Thymus (tissue), 14 donors: ENCODE measurements around the gene COL6A6. TPM values are rescaled to one million over a fixed set of nuclear protein-coding genes. Genes with fewer than 3 reads are reported as not detected.
A peak's percentile ranks its signal among the peaks of the same experiment; 100 is the strongest.

Experiments used
- DNase-seq, 9 donors: peaks; one replicate each; pipeline ENCODE4 v3.0.0-alpha.2; 2013; ENCODE audit warnings: low spot score in 9 of 9, low read depth in 6 of 9, missing footprints in 1 of 9
- H3K27ac ChIP-seq, 2 donors: one replicate each; pipeline ENCODE4 v1.5.1; 2013; ENCODE audit warnings: control low read depth in 1 of 2, low read depth in 1 of 2, low read length in 1 of 2, mild to moderate bottlenecking in 1 of 2, moderate library complexity in 1 of 2
- H3K27me3 ChIP-seq, 2 donors: one replicate each; pipeline ENCODE4 v1.5.1; 2013; ENCODE audit warnings: low read length in 1 of 2; ENCODE audit not compliant: control insufficient read depth in 2 of 2, insufficient read depth in 1 of 2
- H3K36me3 ChIP-seq, 2 donors: one replicate each; pipeline ENCODE4 v1.5.1; 2013; ENCODE audit warnings: low read length in 1 of 2, mild to moderate bottlenecking in 1 of 2, moderate library complexity in 1 of 2; ENCODE audit not compliant: control insufficient read depth in 2 of 2, insufficient read depth in 2 of 2
- H3K4me1 ChIP-seq, 2 donors: one replicate each; pipeline ENCODE4 v1.5.1; 2013; ENCODE audit warnings: low read length in 2 of 2; ENCODE audit not compliant: control insufficient read depth in 2 of 2, insufficient read depth in 2 of 2
- H3K4me3 ChIP-seq, 2 donors: one replicate each; pipeline ENCODE4 v1.5.1; 2013; ENCODE audit warnings: low read length in 2 of 2, control low read depth in 1 of 2, mild to moderate bottlenecking in 1 of 2
- H3K9me3 ChIP-seq, 2 donors: one replicate each; pipeline ENCODE4 v1.5.1; 2013; ENCODE audit warnings: low read length in 1 of 2, mild to moderate bottlenecking in 1 of 2; ENCODE audit not compliant: control insufficient read depth in 2 of 2, insufficient read depth in 1 of 2
- WGBS: extraction: QIAGEN DNeasy Blood & Tissue Kit; methylation state at CpG from one replicate; pipeline ENCODE4 v1.1.7; 2013; 5-methylcytosine and 5-hydroxymethylcytosine counted together
- long read RNA-seq, 10 donors: transcript quantifications; one replicate each; lab custom pipeline, GENCODE V29; 2026
- polyA plus RNA-seq: library from polyadenylated mRNA; stranded (reverse); fragments of 200-250 nt; gene quantifications from one replicate; pipeline ENCODE4 v1.2.3, GENCODE V29; 2013
- total RNA-seq: library from RNA; stranded (reverse); fragments of 120-200 nt; gene quantifications from one replicate; pipeline ENCODE4 v1.2.4, GENCODE V29; 2013
- donor health status: healthy.

Gene COL6A6
- total RNA-seq (2.4 TPM), polyA plus RNA-seq (0.25 TPM)
- long read RNA-seq, donor 1: 0 reads
- long read RNA-seq, donor 2, partial matches to known transcripts: 15 of 15 reads
- long read RNA-seq, donor 2, other reads (novel, unspliced or antisense): 0 of 15 reads
- long read RNA-seq, donor 3: 0 reads
- long read RNA-seq, donor 4: 0 reads
- long read RNA-seq, donor 5: 0 reads
- long read RNA-seq, donor 6: 0 reads
- long read RNA-seq, donor 7: 0 reads
- long read RNA-seq, donor 8: 0 reads
- long read RNA-seq, donor 9: 0 reads
- long read RNA-seq, donor 10: 0 reads

GRCh38 chr3:130516645-130517512 lies at the start of gene COL6A6:
TSS of gene COL6A6 (plus strand) at chr3:130517177. CDS start at chr3:130560365, 43,188 bp downstream.
- WGBS: 6% methylated on average over 58 of the region's 58 CpGs
- Histone ChIP-seq H3K4me1 (no peaks in the 10 kb centered on the region), H3K36me3 (no peaks in the 10 kb centered on the region), H3K4me3 (peak within 1 kb of the TSS in 1 of 2 donors; percentile 1), H3K9me3 (no peaks in the 10 kb centered on the region), H3K27me3 (peaks cover 9 to 32% of the 10 kb centered on the region in 2 donors), H3K27ac (no peak within 1 kb of the TSS)
- no peak for DNase-seq

- DNase-seq: no peak
- Histone ChIP-seq H3K27ac (no peak overlapping the region), H3K27me3 (no peaks in the 10 kb centered on the region), H3K36me3 (no peaks in the 10 kb centered on the region), H3K4me3 (no peak overlapping the region), H3K9me3 (no peaks in the 10 kb centered on the region), H3K4me1 (no peaks in the 10 kb centered on the region)
- 100% methylated on average over 1 of the region's 1 CpG for WGBS
Measured at GRCh38 chr3:130468311-130468710, 48.7 kb upstream of the COL6A6 start.

- DNase-seq: peak in 1 of 9 donors; percentile 1
- H3K27ac ChIP-seq: no peak overlapping the region
- H3K36me3 ChIP-seq: no peaks in the 10 kb centered on the region
- no peaks in the 10 kb centered on the region for H3K27me3 ChIP-seq
- WGBS: 83% methylated on average over 3 of the region's 3 CpGs
- H3K4me1 ChIP-seq: no peaks in the 10 kb centered on the region
- no peak overlapping the region for H3K4me3 ChIP-seq
- H3K9me3 ChIP-seq: no peaks in the 10 kb centered on the region
Measured at GRCh38 chr3:130470126-130470525, 46.9 kb upstream of the COL6A6 start.

- Histone ChIP-seq H3K27ac (no peak overlapping the region), H3K36me3 (no peaks in the 10 kb centered on the region), H3K4me3 (no peak overlapping the region), H3K4me1 (no peaks in the 10 kb centered on the region), H3K9me3 (no peaks in the 10 kb centered on the region), H3K27me3 (no peaks in the 10 kb centered on the region)
- DNase-seq: no peak
- 70% methylated on average over 2 of the region's 2 CpGs for WGBS
Measured at GRCh38 chr3:130473416-130473815, 43.6 kb upstream of the COL6A6 start.

GRCh38 chr3:130480736-130481135 lies 36.2 kb upstream of the COL6A6 start:
- Histone ChIP-seq H3K4me1 (no peaks in the 10 kb centered on the region), H3K9me3 (no peaks in the 10 kb centered on the region), H3K27me3 (no peaks in the 10 kb centered on the region), H3K4me3 (no peak overlapping the region), H3K27ac (no peak overlapping the region), H3K36me3 (no peaks in the 10 kb centered on the region)
- no peak for DNase-seq
- WGBS: 19% methylated on average over 4 of the region's 4 CpGs

GRCh38 chr3:130488288-130488687 lies 28.7 kb upstream of the COL6A6 start:
- Histone ChIP-seq H3K27ac (no peak overlapping the region), H3K4me1 (no peaks in the 10 kb centered on the region), H3K36me3 (no peaks in the 10 kb centered on the region), H3K4me3 (no peak overlapping the region), H3K9me3 (no peaks in the 10 kb centered on the region), H3K27me3 (no peaks in the 10 kb centered on the region)
- DNase-seq: no peak
- WGBS: 95% methylated on average over 1 of the region's 1 CpG

- Histone ChIP-seq H3K4me1 (no peaks in the 10 kb centered on the region), H3K36me3 (no peaks in the 10 kb centered on the region), H3K27ac (no peak overlapping the region), H3K27me3 (no peaks in the 10 kb centered on the region), H3K9me3 (no peaks in the 10 kb centered on the region), H3K4me3 (no peak overlapping the region)
- DNase-seq: no peak
- WGBS: 82% methylated on average over 2 of the region's 2 CpGs
Measured at GRCh38 chr3:130488769-130489450, 28.1 kb upstream of the COL6A6 start.

GRCh38 chr3:130490241-130490640 lies 26.7 kb upstream of the COL6A6 start:
- 95% methylated on average over 1 of the region's 1 CpG for WGBS
- Histone ChIP-seq H3K4me1 (no peaks in the 10 kb centered on the region), H3K27ac (no peak overlapping the region), H3K36me3 (no peaks in the 10 kb centered on the region), H3K9me3 (no peaks in the 10 kb centered on the region), H3K4me3 (no peak overlapping the region), H3K27me3 (no peaks in the 10 kb centered on the region)
- DNase-seq: no peak

GRCh38 chr3:130491431-130491830 lies 25.5 kb upstream of the COL6A6 start:
- 83% methylated on average over 6 of the region's 6 CpGs for WGBS

More at GRCh38 chr3:130491431-130491830, 25.5 kb upstream of the COL6A6 start:
- no peaks in the 10 kb centered on the region for H3K27me3 ChIP-seq
- no peaks in the 10 kb centered on the region for H3K9me3 ChIP-seq
- no peak for DNase-seq
- H3K4me3 ChIP-seq: no peak overlapping the region
- no peaks in the 10 kb centered on the region for H3K36me3 ChIP-seq
- no peak overlapping the region for H3K27ac ChIP-seq
- no peaks in the 10 kb centered on the region for H3K4me1 ChIP-seq
